Activated CD4-positive, alpha-beta T cell treated with anti-CD3 and anti-CD28 coated beads for 1 hour (primary cell): Measurements from ENCODE around the gene IQCN.

ENCODE experiments used
- DNase-seq: peaks from one replicate; pipeline ENCODE4 v3.0.0-alpha.2; 2020

IQCN gene

DNA sequence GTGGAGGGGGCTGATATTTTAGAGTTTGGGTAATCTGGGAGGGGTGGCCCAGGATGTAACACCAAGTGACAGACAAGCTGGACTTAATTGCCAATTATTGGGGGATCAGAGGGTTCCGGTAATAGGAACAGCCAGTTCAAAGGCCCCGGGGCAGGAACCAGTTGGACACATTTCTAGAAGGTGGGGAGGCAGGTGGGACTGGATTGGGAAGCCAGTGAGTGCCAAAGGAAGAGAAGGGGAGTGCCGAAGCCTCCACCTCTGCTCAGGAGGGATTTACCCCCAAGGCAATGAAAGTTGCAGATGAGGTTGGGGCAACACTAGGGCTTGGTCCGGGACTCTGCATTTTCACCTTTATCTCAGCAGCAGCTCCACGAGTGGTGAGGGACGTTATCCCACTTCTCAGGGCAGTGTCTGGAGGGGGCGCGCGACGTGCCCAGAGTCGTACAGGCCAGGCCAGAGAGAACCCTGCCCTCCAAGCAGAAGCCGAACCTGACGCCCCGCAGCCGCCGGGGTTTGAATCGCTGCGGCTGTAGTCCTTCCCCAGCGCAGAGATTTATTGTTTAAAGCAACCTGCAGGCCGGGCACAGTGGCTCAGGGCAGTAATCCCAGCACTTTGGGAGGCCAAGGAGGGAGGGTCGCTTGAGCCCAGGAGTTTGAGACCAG is 12.9 kb upstream of the IQCN start:
- no peak for DNase-seq

DNA sequence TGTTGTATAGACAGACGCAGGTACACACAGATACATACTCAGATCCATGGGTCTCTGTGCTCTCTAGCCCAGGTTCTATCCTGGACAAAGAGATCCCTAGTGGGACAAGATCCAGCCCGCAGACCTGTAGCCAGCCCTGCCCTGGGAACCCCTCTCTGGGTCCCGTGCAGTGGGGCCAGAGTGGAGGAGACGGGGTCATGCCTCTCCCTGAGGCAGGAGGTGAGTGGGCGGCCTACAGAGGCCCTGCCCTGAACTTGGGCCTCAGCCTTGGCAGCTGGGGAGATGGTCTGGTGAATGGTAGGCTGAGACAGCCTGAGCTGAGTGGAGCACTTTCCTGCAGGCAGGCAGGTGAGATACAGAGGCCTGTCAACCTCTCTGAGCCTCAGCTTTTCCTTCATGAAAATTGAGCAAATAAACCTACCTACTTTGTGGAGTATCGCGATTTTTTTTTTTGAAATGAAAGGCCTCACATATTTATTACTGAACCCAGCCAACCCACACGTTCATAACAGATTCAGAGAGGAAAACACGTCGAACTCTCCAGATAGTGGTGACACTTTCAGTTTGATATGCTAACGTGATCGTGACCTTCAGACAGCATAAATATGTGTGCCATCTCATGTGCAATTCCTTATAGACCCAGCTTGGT is 10.6 kb upstream of the IQCN start:
- DNase-seq = no peak

DNA sequence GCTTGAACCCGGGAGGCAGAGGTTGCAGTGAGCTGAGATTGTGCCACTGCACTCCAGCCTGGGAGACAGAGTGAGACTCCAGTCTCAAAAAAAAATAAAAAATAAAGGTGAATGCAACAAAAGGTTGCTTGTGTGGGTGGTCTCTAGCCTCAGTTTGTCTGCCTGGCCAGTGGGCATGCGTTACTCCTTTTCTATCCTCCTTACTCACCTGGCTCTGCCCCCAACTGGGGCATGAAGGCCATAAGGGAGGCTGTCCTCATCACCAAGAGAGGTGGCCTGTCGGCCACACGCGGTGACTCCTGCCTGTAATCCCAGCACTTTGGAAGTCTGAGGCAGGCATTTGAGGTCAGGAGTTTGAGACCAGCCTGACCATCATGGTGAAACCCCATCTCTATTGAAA is 9.1 kb upstream of the IQCN start:
- DNase-seq = no peak

DNA sequence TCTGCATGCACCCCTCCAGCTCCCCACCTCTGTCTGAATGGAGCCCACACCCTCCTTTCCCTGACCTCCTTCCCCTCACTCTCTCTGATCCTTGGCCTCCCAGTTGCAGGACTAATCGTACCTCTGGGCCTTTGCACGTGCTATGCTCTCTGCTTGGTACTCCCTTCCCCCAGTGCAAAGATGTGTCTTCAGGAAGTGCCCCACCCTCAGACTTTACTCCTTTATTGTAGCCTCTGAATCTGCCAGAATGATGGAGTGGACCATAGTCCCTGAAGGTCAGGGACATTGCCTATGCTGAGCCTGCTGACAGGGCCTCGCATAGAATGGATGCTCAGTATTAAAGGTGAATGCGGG is 8.5 kb upstream of the IQCN start:
- no peak for DNase-seq

DNA sequence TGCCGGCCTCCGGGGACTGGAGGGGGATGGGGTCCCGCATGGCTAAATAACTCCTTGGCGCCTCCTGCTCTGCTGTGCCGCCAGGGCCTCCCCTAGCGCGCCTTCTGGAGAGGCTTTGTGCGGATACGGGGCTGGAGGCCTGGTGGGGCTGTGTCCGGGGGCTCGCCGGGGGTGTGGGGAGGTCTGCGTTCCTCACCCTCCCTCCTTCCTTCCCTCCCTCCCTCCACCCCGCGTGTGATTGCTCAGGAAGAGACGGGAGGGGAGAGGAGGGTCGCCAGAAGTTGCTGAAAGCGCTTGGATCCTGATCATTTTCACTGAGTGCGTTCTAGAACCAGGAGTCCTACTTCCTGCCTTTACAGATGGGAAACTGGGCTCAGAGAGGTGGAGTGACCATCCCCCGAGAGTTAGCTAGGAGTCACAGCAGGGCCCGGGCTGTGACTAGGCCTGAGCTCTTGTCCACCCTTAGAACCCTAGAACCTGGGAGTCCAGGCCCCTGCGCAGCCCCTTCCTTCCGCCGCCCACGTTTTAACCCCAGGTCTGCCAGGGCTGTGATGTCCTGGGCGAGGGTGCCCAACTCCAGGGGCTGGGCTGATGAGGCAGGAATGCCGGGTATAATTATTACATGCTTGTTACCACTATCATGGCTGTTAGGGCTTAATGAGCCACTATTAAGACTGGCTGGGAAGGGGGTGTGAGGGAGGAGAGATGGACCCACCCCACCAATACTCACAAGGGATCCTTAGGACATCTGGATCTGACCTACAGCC is 8.0 kb upstream of the IQCN start:
- no peak for DNase-seq

DNA sequence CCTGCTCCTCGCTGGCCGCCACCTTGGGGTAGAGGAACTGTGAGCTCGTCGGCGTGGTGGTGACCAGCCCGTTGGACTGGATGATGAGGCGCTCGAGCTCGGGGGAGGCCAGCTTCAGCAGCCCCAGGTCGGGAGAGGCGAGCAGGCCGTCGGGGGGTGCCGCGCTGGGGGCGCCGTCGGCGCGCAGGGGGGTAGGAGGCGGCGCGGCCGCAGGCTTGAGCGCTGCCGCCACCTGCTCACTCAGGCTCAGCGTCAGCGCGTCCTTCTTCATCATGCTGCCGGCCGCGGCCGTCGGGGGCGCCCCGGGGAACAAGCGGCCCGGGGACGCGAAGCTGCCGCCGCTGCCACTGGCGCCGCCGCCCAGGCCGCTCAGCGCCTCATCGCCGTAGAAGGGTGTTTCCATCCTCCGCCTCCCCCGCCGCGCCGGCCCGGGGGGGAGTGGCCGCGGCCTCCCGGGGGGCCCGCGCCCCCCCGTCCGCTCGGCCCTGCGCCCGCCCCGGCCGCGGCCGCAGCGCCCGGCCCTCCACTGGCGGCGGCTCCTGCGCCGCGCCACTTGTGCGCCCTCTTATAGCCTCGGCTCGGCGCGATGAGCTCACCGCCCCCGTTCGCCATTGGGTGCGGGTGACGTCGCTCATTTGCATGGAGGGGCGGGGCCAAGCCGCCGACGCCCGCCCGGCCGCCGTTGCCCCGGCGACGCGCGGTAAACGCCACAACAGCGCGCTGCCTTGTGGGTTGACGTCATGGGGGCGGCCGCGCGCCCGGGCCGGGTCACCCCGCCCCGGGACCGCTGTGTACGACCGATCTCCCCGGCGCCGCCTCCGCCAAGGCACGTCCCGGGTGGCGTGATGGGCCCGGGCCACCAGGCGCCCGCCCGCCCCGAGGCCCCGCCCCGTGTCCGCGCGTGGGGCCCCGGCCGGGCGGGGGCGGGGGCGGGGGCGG is 7.1 kb upstream of the IQCN start, which contains the start of gene JUND:
TSS of gene JUND (minus strand) at position 541 of the 939 bp plus-strand sequence. CDS start at position 403, 138 bp downstream.
- peak; percentile 98 for DNase-seq

DNA sequence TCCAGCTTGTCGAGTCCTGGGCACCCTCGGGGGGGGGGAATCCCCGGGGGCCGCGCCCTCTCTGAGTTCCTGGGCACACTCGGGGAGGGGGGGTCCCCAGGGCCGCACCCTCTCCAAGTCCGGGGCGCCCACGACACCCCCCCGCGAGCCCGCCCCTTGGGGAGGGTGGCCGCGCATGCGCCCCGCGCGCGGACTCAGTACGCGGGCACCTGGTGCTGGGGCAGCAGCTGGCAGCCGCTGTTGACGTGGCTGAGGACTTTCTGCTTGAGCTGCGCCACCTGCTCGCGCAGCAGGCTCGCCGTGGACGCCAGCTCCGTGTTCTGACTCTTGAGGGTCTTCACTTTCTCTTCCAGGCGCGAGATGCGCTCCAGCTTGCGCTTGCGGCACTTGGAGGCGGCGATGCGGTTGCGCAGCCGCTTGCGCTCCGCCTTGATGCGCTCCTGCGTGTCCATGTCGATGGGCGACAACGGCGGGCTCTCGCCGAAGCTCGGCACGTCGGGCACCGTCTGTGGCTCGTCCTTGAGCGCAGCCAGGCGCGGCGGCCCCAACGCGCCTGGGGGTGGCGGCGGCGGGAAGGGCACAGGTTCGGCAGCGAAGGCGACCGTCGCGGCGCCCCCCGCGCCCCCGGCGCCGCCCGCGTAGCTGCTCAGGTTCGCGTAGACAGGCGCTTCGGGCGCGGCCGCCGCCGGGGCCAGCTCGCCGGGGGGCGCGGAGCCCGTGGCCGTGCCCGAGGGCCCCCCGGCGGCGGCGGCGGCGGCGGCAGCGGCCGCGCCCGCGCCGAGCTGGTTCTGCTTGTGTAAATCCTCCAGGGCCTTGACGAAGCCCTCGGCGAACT is 6.2 kb upstream of the IQCN start:
- peak; percentile 75 for DNase-seq

DNA sequence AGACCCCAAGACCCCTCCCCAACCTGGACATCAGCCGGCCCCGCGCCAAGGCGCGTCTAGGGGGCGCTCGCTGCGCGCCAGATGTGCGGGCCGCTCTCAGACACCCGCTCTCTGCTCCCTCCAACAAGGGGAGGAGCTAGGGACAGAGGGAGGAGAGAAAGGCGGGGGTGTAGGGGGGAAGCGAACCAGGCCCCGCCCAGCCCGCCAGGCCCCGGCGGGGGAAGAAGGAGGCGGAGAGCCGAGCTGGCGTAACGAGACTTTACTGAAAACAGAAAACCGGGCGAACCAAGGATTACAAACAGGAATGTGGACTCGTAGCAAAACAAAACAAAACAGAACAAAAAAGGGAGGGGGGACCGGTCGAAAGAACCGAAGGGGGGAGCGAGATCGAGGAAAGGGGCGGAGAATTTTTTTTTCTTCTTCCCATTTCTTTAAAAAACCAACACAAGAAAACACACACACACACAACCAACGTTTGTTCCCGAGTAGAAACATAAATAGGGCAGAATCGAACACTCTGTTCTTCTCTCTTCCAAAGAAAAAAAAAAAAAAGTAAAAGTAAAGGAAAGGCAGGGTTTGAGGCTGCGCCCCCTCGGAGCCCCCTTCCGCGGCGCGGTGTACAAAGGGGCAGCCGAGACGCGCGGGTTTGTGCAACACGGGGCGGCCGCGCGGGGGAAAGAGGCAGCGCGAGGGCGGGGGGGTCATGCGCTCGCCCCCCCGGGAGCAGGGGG is 5.4 kb upstream of the IQCN start:
- DNase-seq = peak; percentile 87

DNA sequence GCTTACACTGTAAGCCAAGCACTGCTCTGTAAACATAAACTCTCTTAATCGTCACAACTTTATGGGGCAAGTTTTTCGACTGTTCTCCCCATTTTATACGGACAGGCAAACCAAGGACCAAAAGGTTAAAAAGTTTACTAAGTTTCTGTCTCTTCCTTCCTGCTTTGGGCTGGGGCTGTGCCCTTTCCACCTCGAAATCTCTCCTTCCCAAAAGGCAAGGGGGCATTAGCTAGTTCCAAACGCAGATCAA is 4.9 kb upstream of the IQCN start:
- DNase-seq = no peak

DNA sequence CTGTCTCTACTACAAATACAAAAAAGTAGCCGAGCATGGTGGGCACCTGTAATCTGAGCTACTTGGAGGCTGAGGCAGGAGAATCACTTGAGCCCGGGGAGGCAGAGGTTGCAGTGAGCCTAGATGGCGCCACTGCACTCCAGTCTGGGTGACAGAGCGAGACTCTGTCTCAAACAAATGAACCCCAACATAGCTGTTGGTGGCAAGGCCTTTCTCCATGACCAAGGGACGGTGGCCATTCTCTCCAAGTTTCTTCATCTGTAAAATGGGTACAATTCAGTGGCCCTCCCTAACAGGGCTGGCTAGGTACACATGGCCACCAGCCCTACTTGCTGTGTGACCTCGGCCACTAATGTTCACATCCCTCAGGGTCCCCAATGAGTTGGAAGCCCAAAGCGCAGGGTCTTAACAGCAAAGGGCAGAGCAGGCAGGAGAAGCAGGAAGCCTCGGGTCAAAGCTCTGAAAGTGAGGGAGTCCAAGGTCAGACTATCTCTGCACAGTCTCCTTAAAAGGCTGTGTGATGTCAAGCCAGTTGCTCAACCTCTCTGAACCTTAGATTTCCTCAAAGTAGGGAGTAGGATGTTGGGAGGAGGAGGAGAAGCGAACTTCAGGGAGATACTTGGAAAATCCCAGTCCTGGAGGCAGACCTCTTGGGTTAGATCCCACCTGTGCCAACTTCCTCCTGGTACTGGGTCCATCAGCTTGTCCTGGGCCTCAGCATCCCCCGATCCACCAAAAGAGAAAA is 4.4 kb upstream of the IQCN start:
- DNase-seq = no peak

DNA sequence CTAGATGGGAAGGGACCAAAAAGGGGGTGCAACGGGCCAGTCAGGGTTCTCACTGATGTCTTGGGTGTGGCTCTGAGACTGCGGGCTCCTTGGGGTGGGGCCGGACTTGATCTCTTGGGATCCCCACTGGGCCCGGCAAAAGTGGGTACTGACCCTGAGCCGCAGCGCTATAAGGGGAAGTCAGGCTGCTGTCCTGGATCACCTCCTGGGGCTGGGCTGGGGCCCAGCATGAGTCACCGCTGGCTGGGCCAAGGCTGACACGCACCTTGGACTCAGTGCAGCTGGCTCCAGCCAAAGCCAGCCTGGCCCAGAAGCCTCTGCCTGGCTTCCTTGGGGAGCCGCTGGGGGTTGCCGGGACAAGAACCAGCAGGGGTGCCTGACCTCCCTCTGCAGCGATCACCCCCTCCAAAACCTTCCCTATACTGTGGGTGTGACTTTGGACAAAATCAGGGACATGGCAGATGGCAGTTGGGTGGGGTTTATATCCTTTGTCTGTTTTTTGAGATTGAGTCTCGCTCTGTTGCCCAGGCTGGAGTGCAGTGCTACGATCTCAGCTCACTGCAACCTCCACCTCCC is 617 bp upstream of the IQCN start:
- DNase-seq = no peak

DNA sequence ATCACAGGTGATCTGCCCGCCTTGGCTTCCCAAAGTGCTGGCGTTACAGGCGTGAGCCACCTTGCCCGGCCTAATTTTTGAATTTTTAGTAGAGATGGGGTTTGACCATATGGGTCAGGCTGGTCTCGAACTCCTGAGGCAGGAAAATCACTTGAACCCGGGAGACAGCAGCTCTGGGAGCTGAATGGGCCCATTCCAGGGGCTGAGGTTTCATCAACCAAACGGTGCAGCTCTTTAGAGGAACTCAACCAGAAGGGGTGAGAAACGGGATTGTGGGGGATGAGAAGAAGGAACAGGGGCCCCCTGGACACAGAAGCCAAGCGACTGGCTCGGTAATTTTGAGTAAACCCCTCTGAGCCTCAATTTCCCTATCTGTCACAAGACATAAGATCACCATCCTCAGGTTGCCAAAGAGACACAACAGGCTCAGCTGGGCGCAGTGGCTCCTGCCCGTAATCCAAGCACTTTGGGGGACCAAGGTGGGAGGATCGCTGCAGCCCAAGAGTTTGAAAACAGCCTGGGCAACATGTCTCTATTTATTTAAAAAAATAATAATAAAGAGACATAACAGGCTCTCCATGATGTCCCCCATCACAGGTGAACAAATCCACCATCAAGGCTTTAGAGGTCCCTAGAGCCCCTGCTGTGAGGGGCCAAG is 562 bp downstream of the IQCN start:
- DNase-seq = no peak

DNA sequence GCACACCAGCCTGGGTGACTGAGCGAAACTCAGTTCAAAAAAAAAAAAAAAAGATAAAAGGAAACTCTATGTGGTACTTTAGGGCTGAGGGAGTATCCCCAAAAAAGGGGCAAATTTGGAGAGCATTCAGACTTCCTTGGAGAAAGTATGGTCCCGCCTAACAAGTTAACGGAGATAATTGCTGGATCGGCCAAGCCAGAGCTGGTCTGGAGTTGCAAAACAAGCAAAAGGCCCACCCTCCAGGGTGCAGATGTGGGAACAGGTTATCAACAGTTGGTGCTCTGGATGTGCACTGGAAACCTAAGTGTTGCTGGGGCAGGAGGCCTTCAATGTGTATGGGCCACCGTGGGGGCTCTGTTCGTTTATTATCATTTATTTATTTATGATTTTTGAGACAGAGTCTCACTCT is 2.8 kb downstream of the IQCN start:
- no peak for DNase-seq

DNA sequence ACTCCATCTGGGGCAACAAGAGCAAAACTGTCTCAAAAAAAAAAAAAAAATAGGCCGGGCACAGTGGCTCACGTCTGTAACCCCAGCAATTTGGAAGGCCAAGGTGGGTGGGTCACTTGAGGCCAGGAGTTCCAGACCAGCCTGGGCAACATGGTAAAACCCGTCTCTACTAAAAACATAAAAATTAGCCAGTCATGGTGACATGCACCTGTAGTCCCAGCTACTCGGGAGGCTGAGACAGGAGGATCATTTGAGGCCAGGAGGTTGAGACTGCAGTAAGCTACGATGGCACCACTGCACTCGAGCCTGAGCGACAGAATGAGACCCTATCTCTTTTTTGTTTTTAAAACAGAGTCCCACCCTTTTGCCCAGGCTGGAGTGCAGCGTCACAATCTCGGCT is 3.9 kb downstream of the IQCN start:
- DNase-seq = no peak

DNA sequence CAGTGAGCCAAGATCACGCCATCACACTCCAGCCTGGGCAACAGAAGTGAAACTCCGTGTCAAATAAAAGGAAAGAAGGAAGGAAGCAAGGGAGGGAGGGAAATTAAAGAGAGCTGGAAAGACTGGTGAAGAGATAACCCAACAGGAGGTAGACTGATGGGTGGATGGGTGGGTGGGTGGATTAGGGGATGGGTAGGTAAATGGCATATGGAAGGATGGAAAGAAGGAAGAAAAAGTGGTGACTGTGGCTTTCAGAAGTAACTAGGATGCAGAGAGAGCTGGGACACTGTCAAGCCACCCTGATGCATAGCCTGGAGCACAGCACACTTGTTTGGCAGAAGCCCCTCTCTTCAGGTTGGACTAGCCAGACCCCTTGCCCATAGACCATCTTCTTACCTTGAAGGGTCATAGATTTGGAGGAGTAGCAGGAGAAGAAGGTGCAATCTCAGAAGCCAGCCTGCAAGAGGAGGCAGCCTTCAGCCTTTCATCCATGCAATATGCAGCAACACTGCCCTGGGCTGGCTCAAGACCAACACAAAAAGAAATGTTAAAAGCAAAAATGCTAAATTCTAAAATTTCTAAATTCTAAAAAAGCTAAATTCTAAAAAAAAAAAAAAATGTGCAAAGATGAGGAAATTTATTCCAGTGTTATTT is 5.1 kb downstream of the IQCN start:
- no peak for DNase-seq

DNA sequence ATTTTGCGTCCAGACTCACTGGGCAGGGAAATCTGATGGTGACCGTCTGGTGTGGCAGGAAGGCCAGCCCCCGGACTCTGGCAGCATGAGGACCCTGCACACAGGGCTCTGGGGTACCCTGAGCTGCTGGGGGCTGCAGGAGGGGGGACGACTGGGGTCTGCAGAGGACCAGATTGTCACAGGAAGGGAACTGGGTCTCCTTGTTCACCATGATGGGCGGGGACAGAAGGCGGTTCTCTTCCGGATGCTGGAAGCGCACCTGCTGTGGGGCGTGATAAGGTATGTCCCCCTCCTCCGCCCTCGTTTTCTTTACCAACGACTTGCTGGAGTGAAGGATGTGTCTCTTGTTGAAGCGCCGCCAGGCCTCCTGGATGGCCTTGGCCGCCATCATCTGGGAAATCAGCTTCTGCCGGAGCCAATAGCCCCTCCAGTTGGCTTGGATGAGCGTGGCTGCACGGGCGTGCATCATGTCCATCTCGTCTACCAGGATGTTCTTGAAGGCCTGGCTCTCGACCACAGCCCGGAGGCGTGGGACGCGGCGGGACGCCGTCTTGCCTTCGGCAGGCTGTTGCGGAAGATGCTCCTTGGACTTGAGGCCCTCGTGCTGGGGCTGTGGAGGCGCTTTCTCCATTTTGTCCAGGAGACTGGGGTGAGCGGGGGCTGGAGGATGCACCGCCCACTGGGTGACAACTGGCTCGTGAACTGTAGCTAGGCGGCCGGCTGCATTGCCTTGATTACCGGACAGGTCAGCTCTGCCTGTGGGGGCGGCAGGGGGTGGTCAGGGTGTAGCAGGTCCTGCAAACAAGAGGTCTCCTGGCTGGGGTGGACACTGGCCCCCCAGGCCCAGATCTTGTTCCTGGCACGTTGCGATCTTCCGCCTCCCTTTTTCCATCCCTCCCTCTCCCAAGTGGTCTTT is 7.2 kb downstream of the IQCN start:
- no peak for DNase-seq

DNA sequence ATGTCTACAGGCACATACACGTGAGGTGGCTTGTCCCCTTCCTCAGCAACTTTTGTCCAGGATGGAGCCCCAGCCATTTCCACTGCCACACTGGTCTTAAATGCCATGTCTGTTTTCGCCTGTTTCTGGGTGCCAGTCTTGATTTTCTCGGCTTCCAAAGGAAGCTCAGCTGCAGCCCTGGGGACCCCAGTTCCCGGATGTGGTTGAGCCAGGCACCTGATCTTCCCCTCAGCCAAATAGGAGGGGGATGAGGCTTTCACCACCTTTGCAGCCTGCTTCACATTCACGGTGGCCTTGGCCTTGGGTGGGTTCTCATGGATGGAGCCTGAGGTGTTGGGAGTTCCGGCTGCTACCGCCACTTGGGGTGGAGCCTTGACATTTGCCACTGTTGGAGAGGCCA is 8.7 kb downstream of the IQCN start:
- DNase-seq = no peak

DNA sequence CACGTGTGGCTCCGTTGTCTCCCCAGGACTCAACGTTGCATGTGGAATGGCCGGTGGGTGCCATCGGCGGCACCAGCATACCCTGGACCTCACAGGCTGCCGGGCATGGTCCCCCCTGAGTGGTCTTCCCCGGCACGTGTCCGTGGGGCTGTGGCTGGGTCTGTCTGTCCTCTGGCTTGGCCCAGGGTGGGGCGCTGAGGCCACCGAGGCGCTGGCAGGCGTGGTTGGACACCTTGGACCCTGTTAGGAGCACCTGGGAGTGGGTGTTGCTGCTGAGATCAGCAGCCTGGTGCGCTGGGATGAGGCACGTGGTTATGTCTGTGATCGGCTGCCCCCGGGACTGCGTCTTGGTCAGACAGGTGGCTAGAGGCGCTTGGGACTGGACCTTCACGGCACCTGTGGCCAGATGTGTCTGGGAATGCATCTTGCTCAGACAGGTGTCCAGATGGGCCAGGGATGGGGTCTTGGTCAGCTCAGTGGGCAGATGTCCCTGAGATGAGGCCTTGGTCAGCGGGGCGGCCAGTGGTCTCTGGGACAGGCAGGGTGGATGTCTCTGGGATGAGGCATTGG is 9.2 kb downstream of the IQCN start:
- DNase-seq = no peak
